ENCODE results near the gene KRT37. TPM values are rescaled to one million over a fixed set of nuclear protein-coding genes. Genes with fewer than 3 reads are reported as not detected.
"Not testable (repeated sequence)": the region's sequence is repeated elsewhere in the genome, so short reads cannot be mapped to it uniquely, and the experiment has no call there.

The KRT37 gene
- total and polyA plus RNA-seq, 7 experiments from 2014 or later = not detected

DNA sequence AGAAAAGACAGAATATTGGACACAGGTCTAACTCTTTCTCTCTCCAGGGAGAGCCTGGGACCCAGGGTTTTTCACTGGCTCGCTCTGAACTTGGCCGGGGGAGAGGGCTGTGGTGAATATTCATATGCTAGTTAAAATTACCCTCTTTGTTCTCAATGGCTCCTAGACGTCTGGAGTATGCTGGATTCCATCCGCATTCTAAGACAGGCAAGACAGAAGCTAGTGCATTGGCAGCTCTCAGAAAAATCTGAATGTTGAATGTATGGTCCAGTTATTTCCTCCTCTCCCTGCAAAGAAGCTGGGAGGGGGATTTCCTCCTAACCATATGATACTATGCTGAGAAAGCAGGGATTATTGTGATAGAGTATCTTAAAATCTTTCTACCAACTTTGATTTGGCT is 36.7 kb downstream of the KRT37 start:
- POLR2A ChIA-PET = no interaction called here
- no peak for DNase-seq
- intact Hi-C loops (cut with micrococcal nuclease) = no loop called here

DNA sequence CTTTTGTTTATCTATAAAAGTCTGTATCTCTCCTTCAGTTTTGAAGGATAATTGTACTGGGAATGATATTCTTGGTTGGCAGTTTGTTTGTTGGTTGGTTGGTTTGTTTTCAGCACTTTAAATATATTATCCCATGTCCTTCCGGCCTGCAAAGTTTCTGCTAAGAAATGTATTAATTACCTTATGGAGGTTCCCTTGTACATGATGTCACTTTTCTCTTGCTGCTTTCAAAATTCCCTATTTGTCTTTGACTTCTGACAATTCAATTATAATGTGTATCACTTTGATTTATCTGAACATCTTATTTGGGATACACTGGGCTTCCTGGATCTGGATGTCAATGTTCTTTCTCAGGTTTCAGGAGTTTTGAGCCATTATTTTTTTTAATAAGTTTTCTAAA is 38.2 kb downstream of the KRT37 start:
- no peak for DNase-seq
- peaks cover 0 to 25% (median 11%) of the 10 kb centered on the region in 11 donors for H3K9me3 Mint-ChIP-seq
- H3K36me3 Mint-ChIP-seq = peaks cover 0 to 12% (median 1%) of the 10 kb centered on the region in 5 donors
- ATAC-seq = no peak
- H3K4me1 Mint-ChIP-seq = no peaks in the 10 kb centered on the region
- no peak overlapping the region for H3K4me3 Mint-ChIP-seq
- ChIA-PET POLR2A (interaction anchor here (0.8 kb wide), 1 partner anchor 30 kb away, joined by 4 read pairs; no protein-coding TSS in a partner anchor), CTCF (no interaction called here)
- Histone ChIP-seq H3K27ac (ENCODE audit: low read depth, low read length) (no peak overlapping the region), H3K36me3 (ENCODE audit: control insufficient read depth in 2 of 3, insufficient read depth in 3 of 3, low read length in 3 of 3) (no peaks in the 10 kb centered on the region), H3K27me3 (ENCODE audit: control insufficient read depth in 2 of 2, insufficient read depth in 2 of 2, low read length in 2 of 2) (no peaks in the 10 kb centered on the region), H3K4me3 (ENCODE audit: low read length) (no peak overlapping the region), H3K9me3 (ENCODE audit: control insufficient read depth in 2 of 3, low read length in 3 of 3) (peaks cover 0 to 6% (median 0%) of the 10 kb centered on the region in 3 experiments), H3K4me1 (ENCODE audit: control insufficient read depth in 2 of 2, insufficient read depth in 2 of 2, low read length in 2 of 2) (no peaks in the 10 kb centered on the region)
- intact Hi-C loops (cut with micrococcal nuclease) = no loop called here
- H3K27ac Mint-ChIP-seq = peak overlapping the region in 1 of 9 donors; percentile 9
- H3K27me3 Mint-ChIP-seq = peaks cover 0 to 23% (median 13%) of the 10 kb centered on the region in 5 donors

More for the DNA sequence above, 36.7 kb downstream of the KRT37 start:
- Mint-ChIP-seq H3K27me3 (peaks cover 0 to 24% (median 13%) of the 10 kb centered on the region in 5 donors), H3K4me1 (peaks cover 0 to 2% (median 0%) of the 10 kb centered on the region in 7 donors), H3K27ac (no peak overlapping the region), H3K36me3 (peaks cover 0 to 12% (median 1%) of the 10 kb centered on the region in 5 donors), H3K4me3 (no peak overlapping the region), H3K9me3 (peaks cover 0 to 25% (median 11%) of the 10 kb centered on the region in 11 donors)
- H3K4me3 ChIP-seq (ENCODE audit: low read length) = no peak overlapping the region
- no peaks in the 10 kb centered on the region for H3K36me3 ChIP-seq (ENCODE audit: control insufficient read depth in 2 of 3, insufficient read depth in 3 of 3, low read length in 3 of 3)
- H3K4me1 ChIP-seq (ENCODE audit: control insufficient read depth in 2 of 2, insufficient read depth in 2 of 2, low read length in 2 of 2) = no peaks in the 10 kb centered on the region
- no peaks in the 10 kb centered on the region for H3K27me3 ChIP-seq (ENCODE audit: control insufficient read depth in 2 of 2, insufficient read depth in 2 of 2, low read length in 2 of 2)
- H3K9me3 ChIP-seq (ENCODE audit: control insufficient read depth in 2 of 3, low read length in 3 of 3) = peaks cover 0 to 6% (median 0%) of the 10 kb centered on the region in 3 experiments
- no peak overlapping the region for H3K27ac ChIP-seq (ENCODE audit: low read depth, low read length)
- CTCF ChIA-PET = interaction anchor here (0.7 to 1.0 kb wide), 3 partner anchors 15 to 242 kb away, joined by 3 to 6 read pairs (median 3); no protein-coding TSS in a partner anchor
- ATAC-seq = no peak

DNA sequence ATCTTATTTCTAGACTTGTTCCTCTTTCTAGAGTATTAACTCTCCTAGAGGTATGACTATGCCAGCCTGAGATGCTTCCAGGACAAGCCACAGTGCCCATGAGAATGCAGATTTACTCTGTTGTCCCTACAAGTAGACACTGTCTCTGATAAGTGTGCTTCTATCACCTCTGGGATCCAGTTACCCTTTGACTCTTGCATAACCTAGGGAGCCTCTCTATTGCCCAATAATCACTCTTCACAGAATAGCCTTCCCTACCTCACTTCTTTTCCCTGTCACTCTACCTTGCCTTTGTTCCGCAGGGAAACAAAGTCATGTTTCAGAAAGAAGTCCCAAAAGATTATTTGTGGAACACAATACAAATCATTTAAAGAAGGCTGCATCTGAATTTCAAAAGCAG is 40.7 kb downstream of the KRT37 start:
- intact Hi-C loops (cut with micrococcal nuclease) = no loop called here
- no peaks in the 10 kb centered on the region for H3K27me3 ChIP-seq (ENCODE audit: control insufficient read depth in 2 of 2, insufficient read depth in 2 of 2, low read length in 2 of 2)
- ATAC-seq (no peak), DNase-seq (no peak)
- H3K4me1 ChIP-seq (ENCODE audit: control insufficient read depth in 2 of 2, insufficient read depth in 2 of 2, low read length in 2 of 2) = no peaks in the 10 kb centered on the region
- peaks cover 0 to 25% (median 11%) of the 10 kb centered on the region in 11 donors for H3K9me3 Mint-ChIP-seq
- H3K4me1 Mint-ChIP-seq = peaks cover 0 to 4% (median 3%) of the 10 kb centered on the region in 7 donors
- H3K4me3 Mint-ChIP-seq = no peak overlapping the region
- no peak overlapping the region for H3K4me3 ChIP-seq (ENCODE audit: low read length)
- H3K27me3 Mint-ChIP-seq = peaks cover 0 to 18% (median 0%) of the 10 kb centered on the region in 5 donors
- POLR2A ChIA-PET = no interaction called here
- H3K27ac Mint-ChIP-seq = no peak overlapping the region
- H3K27ac ChIP-seq (ENCODE audit: low read depth, low read length) = no peak overlapping the region
- H3K9me3 ChIP-seq (ENCODE audit: control insufficient read depth in 2 of 3, low read length in 3 of 3) = peaks cover 0 to 6% (median 0%) of the 10 kb centered on the region in 3 experiments
- CTCF ChIA-PET = interaction anchor here (0.5 kb wide), 1 partner anchor 101 kb away, joined by 3 read pairs; no protein-coding TSS in a partner anchor
- no peaks in the 10 kb centered on the region for H3K36me3 ChIP-seq (ENCODE audit: control insufficient read depth in 2 of 3, insufficient read depth in 3 of 3, low read length in 3 of 3)
- peaks cover 0 to 17% (median 1%) of the 10 kb centered on the region in 5 donors for H3K36me3 Mint-ChIP-seq

GRCh38 chr17:41382394-41382793 is 42.0 kb downstream of the KRT37 start:
- intact Hi-C loops (cut with micrococcal nuclease) = no loop called here
- CTCF ChIA-PET = no interaction called here

DNA sequence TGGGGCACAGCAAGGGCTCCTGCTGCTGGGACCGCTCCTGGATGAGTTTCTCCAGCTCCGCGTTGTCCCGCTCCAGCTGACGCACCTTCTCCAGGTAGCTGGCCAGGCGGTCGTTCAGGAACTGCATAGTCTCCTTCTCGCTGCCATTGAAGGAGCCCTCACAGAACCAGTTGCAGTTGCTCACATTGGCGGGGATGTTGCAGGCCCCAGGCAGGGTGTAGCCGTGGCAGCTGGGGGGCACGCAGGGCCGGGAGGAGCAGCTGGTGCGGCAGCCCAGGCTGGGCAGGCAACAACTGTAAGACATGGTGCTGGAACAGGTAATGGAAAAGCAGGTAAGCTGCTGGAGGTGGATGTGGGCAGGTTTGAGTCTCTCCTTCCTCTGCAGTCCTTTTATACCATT is 42.4 kb downstream of the KRT37 start, which contains the start of gene KRT34:
Gene KRT34, minus strand, starts transcription at position 364 of the 400 bp plus-strand sequence. Its CDS starts 60 bp downstream, at position 304.
- peaks cover 0 to 21% (median 20%) of the 10 kb centered on the region in 7 donors for H3K4me1 Mint-ChIP-seq
- H3K4me1 ChIP-seq (ENCODE audit: control insufficient read depth in 2 of 2, insufficient read depth in 2 of 2, low read length in 2 of 2) = peaks cover 0 to 10% of the 10 kb centered on the region in 2 donors
- DNase-seq; H3K4me3 Mint-ChIP-seq; H3K4me3 ChIP-seq (ENCODE audit: low read length); ATAC-seq; H3K9me3 ChIP-seq (ENCODE audit: control insufficient read depth in 2 of 3, low read length in 3 of 3); H3K36me3 ChIP-seq (ENCODE audit: control insufficient read depth in 2 of 3, insufficient read depth in 3 of 3, low read length in 3 of 3); H3K27me3 ChIP-seq (ENCODE audit: control insufficient read depth in 2 of 2, insufficient read depth in 2 of 2, low read length in 2 of 2); POLR2A ChIA-PET; intact Hi-C loops (cut with micrococcal nuclease); H3K27ac Mint-ChIP-seq; H3K27ac ChIP-seq (ENCODE audit: low read depth, low read length): not testable (repeated sequence)
- peaks cover 0 to 11% (median 7%) of the 10 kb centered on the region in 11 donors for H3K9me3 Mint-ChIP-seq
- CTCF ChIA-PET = interaction anchor here (1.3 kb wide), 1 partner anchor 21 kb away, joined by 3 read pairs; no protein-coding TSS in a partner anchor
- peaks cover 0 to 10% (median 0%) of the 10 kb centered on the region in 5 donors for H3K36me3 Mint-ChIP-seq
- H3K27me3 Mint-ChIP-seq = peaks cover 0 to 14% (median 0%) of the 10 kb centered on the region in 5 donors

More at GRCh38 chr17:41382394-41382793, 42.0 kb downstream of the KRT37 start:
- peaks cover 0 to 6% (median 0%) of the 10 kb centered on the region in 3 experiments for H3K9me3 ChIP-seq (ENCODE audit: control insufficient read depth in 2 of 3, low read length in 3 of 3)
- H3K4me3 Mint-ChIP-seq = no peak overlapping the region
- H3K4me1 Mint-ChIP-seq = peaks cover 0 to 16% (median 15%) of the 10 kb centered on the region in 7 donors
- POLR2A ChIA-PET = no interaction called here
- H3K27ac ChIP-seq (ENCODE audit: low read depth, low read length) = no peak overlapping the region
- peaks cover 0 to 15% (median 0%) of the 10 kb centered on the region in 5 donors for H3K27me3 Mint-ChIP-seq
- H3K9me3 Mint-ChIP-seq = peaks cover 0 to 15% (median 10%) of the 10 kb centered on the region in 11 donors
- DNase-seq = no peak
- peaks cover 0 to 8% of the 10 kb centered on the region in 2 donors for H3K4me1 ChIP-seq (ENCODE audit: control insufficient read depth in 2 of 2, insufficient read depth in 2 of 2, low read length in 2 of 2)
- H3K27me3 ChIP-seq (ENCODE audit: control insufficient read depth in 2 of 2, insufficient read depth in 2 of 2, low read length in 2 of 2) = no peaks in the 10 kb centered on the region
- H3K36me3 ChIP-seq (ENCODE audit: control insufficient read depth in 2 of 3, insufficient read depth in 3 of 3, low read length in 3 of 3) = no peaks in the 10 kb centered on the region
- H3K36me3 Mint-ChIP-seq = peaks cover 0 to 12% (median 1%) of the 10 kb centered on the region in 5 donors
- H3K4me3 ChIP-seq (ENCODE audit: low read length) = no peak overlapping the region
- no peak for ATAC-seq
- no peak overlapping the region for H3K27ac Mint-ChIP-seq

DNA sequence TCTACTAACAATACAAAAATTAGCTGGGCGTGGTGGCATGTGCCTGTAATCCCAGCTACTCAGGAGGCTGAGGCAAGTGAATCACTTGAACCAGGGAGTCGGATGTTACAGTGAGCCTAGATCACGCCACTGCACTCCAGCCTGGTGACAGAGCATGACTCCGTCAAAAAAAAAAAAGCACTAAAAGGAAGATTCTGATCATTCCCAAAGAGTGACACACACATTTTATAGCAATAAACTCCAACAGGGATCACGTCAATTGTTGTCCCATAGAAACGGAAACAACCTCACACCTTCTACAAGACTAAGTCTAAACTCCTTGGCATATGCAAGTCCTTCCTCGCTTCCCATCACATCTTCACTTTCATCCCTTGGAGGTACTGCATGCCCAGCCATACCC is 44.3 kb downstream of the KRT37 start:
- H3K27ac ChIP-seq (ENCODE audit: low read depth, low read length); H3K4me3 ChIP-seq (ENCODE audit: low read length); H3K4me3 Mint-ChIP-seq; POLR2A ChIA-PET; H3K27me3 Mint-ChIP-seq; intact Hi-C loops (cut with micrococcal nuclease); H3K9me3 ChIP-seq (ENCODE audit: control insufficient read depth in 2 of 3, low read length in 3 of 3); H3K27me3 ChIP-seq (ENCODE audit: control insufficient read depth in 2 of 2, insufficient read depth in 2 of 2, low read length in 2 of 2); H3K36me3 Mint-ChIP-seq; H3K36me3 ChIP-seq (ENCODE audit: control insufficient read depth in 2 of 3, insufficient read depth in 3 of 3, low read length in 3 of 3); ATAC-seq; H3K9me3 Mint-ChIP-seq; CTCF ChIA-PET; DNase-seq: not testable (repeated sequence)
- Mint-ChIP-seq H3K4me1 (peaks cover 0 to 24% (median 23%) of the 10 kb centered on the region in 7 donors), H3K27ac (peak overlapping the region in 2 of 9 donors; percentile 6 to 9)
- peaks cover 0 to 10% of the 10 kb centered on the region in 2 donors for H3K4me1 ChIP-seq (ENCODE audit: control insufficient read depth in 2 of 2, insufficient read depth in 2 of 2, low read length in 2 of 2)

Data from naive thymus-derived CD4-positive, alpha-beta T cell (primary cell).